HEK293 (cell line): Measurements from ENCODE around the gene USP2.

Experiments used
- CTCF ChIA-PET: fragments of 350-600 bp; formaldehyde crosslinking; extraction: SDS; loops from one replicate; lab custom pipeline; 2021; ENCODE audit warnings: antibody characterized with exemption; lab: Yijun Ruan, JAX
- POLR2A ChIA-PET: fragments of 300-600 bp; formaldehyde crosslinking; extraction: SDS; loops from one replicate; lab custom pipeline; 2020; ENCODE audit warnings: antibody characterized with exemption, inconsistent platforms; lab: Yijun Ruan, JAX
- H3K27ac ChIP-seq: fragments of 200-500 bp; sonication (Bioruptor generic); 2 replicates; pipeline ENCODE4 v1.5.1; 2014; ENCODE audit warnings: low read depth, low read length, control low read depth, inconsistent platforms; ENCODE audit errors: extremely low read depth
- H3K36me3 ChIP-seq, 2 experiments: fragments of 200-500 bp in 1 of 2; sonication (Bioruptor generic) in 1 of 2; 1 replicate in 1 of 2; 2 replicates in 1 of 2; pipeline ENCODE4 v1.5.1; 2014 to 2017; ENCODE audit warnings: inconsistent platforms in 2 of 2, low read length in 2 of 2; ENCODE audit not compliant: control insufficient read depth in 2 of 2, insufficient read depth in 1 of 2
- H3K4me1 ChIP-seq: fragments of 200-500 bp; sonication (Bioruptor generic); 2 replicates; pipeline ENCODE4 v1.5.1; 2014; ENCODE audit warnings: mild to moderate bottlenecking, low read length, inconsistent platforms; ENCODE audit not compliant: control insufficient read depth, insufficient read depth
- H3K4me3 ChIP-seq: 2 replicates; pipeline ENCODE4 v1.5.1; 2011; ENCODE audit warnings: low read depth, mild to moderate bottlenecking, control low read depth, low read length, moderate library complexity
- H3K9me3 ChIP-seq: fragments of 200-500 bp; sonication (Bioruptor generic); 2 replicates; pipeline ENCODE4 v1.5.1; 2014; ENCODE audit warnings: low read depth, low read length, inconsistent platforms; ENCODE audit not compliant: control insufficient read depth, insufficient read depth
- BCL11B ChIP-seq: fragments of 450-650 bp; formaldehyde crosslinking; IDR thresholded peaks from 2 replicates; pipeline ENCODE4 v1.5.1; 2016; ENCODE audit warnings: low read depth, missing biosample characterization, missing genetic modification characterization
- GFI1B ChIP-seq: fragments of 450-650 bp; formaldehyde crosslinking; IDR thresholded peaks from 2 replicates; pipeline ENCODE4 v1.5.1; 2016; ENCODE audit warnings: missing biosample characterization, missing genetic modification characterization
- GLIS1 ChIP-seq: fragments of 450-650 bp; formaldehyde crosslinking; IDR thresholded peaks from 2 replicates; pipeline ENCODE4 v1.5.1; 2016; ENCODE audit warnings: missing biosample characterization, missing genetic modification characterization
- KLF16 ChIP-seq: fragments of 450-650 bp; formaldehyde crosslinking; IDR thresholded peaks from 2 replicates; pipeline ENCODE4 v1.5.1; 2017; ENCODE audit warnings: missing biosample characterization, missing genetic modification characterization
- OSR2 ChIP-seq: fragments of 450-650 bp; formaldehyde crosslinking; IDR thresholded peaks from 2 replicates; pipeline ENCODE4 v1.5.1; 2016; ENCODE audit warnings: missing biosample characterization, missing genetic modification characterization
- PRDM2 ChIP-seq: fragments of 450-650 bp; formaldehyde crosslinking; IDR thresholded peaks from 2 replicates; pipeline ENCODE4 v1.5.1; 2016; ENCODE audit warnings: missing biosample characterization, missing genetic modification characterization, borderline replicate concordance
- SCRT1 ChIP-seq: fragments of 450-650 bp; formaldehyde crosslinking; IDR thresholded peaks from 2 replicates; pipeline ENCODE4 v1.5.1; 2016; ENCODE audit warnings: missing biosample characterization, missing genetic modification characterization, borderline replicate concordance
- SP2 ChIP-seq: fragments of 450-650 bp; formaldehyde crosslinking; IDR thresholded peaks from 2 replicates; pipeline ENCODE4 v1.5.1; 2016; ENCODE audit warnings: missing biosample characterization, missing genetic modification characterization
- SP3 ChIP-seq: fragments of 450-650 bp; formaldehyde crosslinking; IDR thresholded peaks from 2 replicates; pipeline ENCODE4 v1.5.1; 2016; ENCODE audit warnings: missing biosample characterization, missing genetic modification characterization
- TCF7L2 ChIP-seq: IDR thresholded peaks from 2 replicates; pipeline ENCODE4 v1.6.1; 2011; ENCODE audit warnings: low read depth, mild to moderate bottlenecking, inconsistent platforms, low read length, moderate library complexity, borderline replicate concordance
- ZBTB17 ChIP-seq: fragments of 450-650 bp; formaldehyde crosslinking; IDR thresholded peaks from 2 replicates; pipeline ENCODE4 v1.5.1; 2016; ENCODE audit warnings: missing biosample characterization, missing genetic modification characterization
- ZBTB20 ChIP-seq: fragments of 450-650 bp; formaldehyde crosslinking; IDR thresholded peaks from 2 replicates; pipeline ENCODE4 v1.5.1; 2016; ENCODE audit warnings: missing biosample characterization, missing genetic modification characterization
- ZNF146 ChIP-seq: fragments of 450-650 bp; formaldehyde crosslinking; IDR thresholded peaks from 2 replicates; pipeline ENCODE4 v1.5.1; 2016; ENCODE audit warnings: missing biosample characterization, missing genetic modification characterization
- ZNF175 ChIP-seq: fragments of 450-650 bp; formaldehyde crosslinking; IDR thresholded peaks from 2 replicates; pipeline ENCODE4 v1.5.1; 2016; ENCODE audit warnings: missing biosample characterization, missing genetic modification characterization
- ZNF184 ChIP-seq: fragments of 450-650 bp; IDR thresholded peaks from 2 replicates; pipeline ENCODE4 v1.5.1; 2018; ENCODE audit warnings: missing biosample characterization, mild to moderate bottlenecking, missing genetic modification characterization
- ZNF214 ChIP-seq: fragments of 450-650 bp; formaldehyde crosslinking; IDR thresholded peaks from 2 replicates; pipeline ENCODE4 v1.5.1; 2017; ENCODE audit warnings: missing biosample characterization, mild to moderate bottlenecking, missing genetic modification characterization, borderline replicate concordance
- ZNF239 ChIP-seq: fragments of 450-650 bp; formaldehyde crosslinking; IDR thresholded peaks from 2 replicates; pipeline ENCODE4 v1.5.1; 2016; ENCODE audit warnings: missing biosample characterization, missing genetic modification characterization
- ZNF248 ChIP-seq: fragments of 450-650 bp; formaldehyde crosslinking; IDR thresholded peaks from 2 replicates; pipeline ENCODE4 v1.5.1; 2017; ENCODE audit warnings: missing biosample characterization, missing genetic modification characterization
- ZNF274 ChIP-seq, 2 experiments: fragments of 200-500 bp in 1 of 2; fragments of 450-650 bp in 1 of 2; sonication (Bioruptor generic) in 1 of 2; formaldehyde crosslinking in 1 of 2; IDR thresholded peaks; 2 replicates each; pipeline versions ENCODE4 v1.5.1 to v1.6.1; 2014 to 2016; ENCODE audit warnings: borderline replicate concordance in 1 of 2, inconsistent platforms in 1 of 2, low read length in 1 of 2, missing biosample characterization in 1 of 2, missing genetic modification characterization in 1 of 2
- ZNF324 ChIP-seq: fragments of 450-650 bp; formaldehyde crosslinking; IDR thresholded peaks from 2 replicates; pipeline ENCODE4 v1.5.1; 2016; ENCODE audit warnings: missing biosample characterization, missing genetic modification characterization
- ZNF350 ChIP-seq: fragments of 450-650 bp; formaldehyde crosslinking; IDR thresholded peaks from 2 replicates; pipeline ENCODE4 v1.5.0; 2017; ENCODE audit warnings: missing biosample characterization, mild to moderate bottlenecking, missing genetic modification characterization
- ZNF433 ChIP-seq: fragments of 450-650 bp; formaldehyde crosslinking; IDR thresholded peaks from 2 replicates; pipeline ENCODE4 v1.5.1; 2016; ENCODE audit warnings: missing biosample characterization, missing genetic modification characterization, low read depth
- ZNF473 ChIP-seq: fragments of 450-650 bp; formaldehyde crosslinking; IDR thresholded peaks from 2 replicates; pipeline ENCODE4 v1.5.1; 2017; ENCODE audit warnings: missing biosample characterization, missing genetic modification characterization
- ZNF548 ChIP-seq: fragments of 450-650 bp; formaldehyde crosslinking; IDR thresholded peaks from 2 replicates; pipeline ENCODE4 v1.5.1; 2016; ENCODE audit warnings: missing biosample characterization, missing genetic modification characterization
- ZNF660 ChIP-seq: fragments of 450-650 bp; IDR thresholded peaks from 2 replicates; pipeline ENCODE4 v1.5.1; 2018; ENCODE audit warnings: missing biosample characterization, mild to moderate bottlenecking, missing genetic modification characterization
- ZNF76 ChIP-seq: fragments of 450-650 bp; formaldehyde crosslinking; IDR thresholded peaks from 2 replicates; pipeline ENCODE4; 2016; ENCODE audit warnings: low read depth, missing biosample characterization, missing genetic modification characterization, borderline replicate concordance
- ZSCAN30 ChIP-seq: fragments of 450-650 bp; IDR thresholded peaks from 2 replicates; pipeline ENCODE4 v1.5.1; 2018; ENCODE audit warnings: missing biosample characterization, mild to moderate bottlenecking, missing genetic modification characterization, moderate library complexity
- TF ChIP-seq, protein P1 (sequence below): fragments of 450-650 bp; formaldehyde crosslinking; IDR thresholded peaks from 2 replicates; pipeline ENCODE4 v1.5.1; 2017; ENCODE audit warnings: missing biosample characterization, missing genetic modification characterization
- TF ChIP-seq, protein P2 (sequence below): fragments of 450-650 bp; formaldehyde crosslinking; IDR thresholded peaks from 2 replicates; pipeline ENCODE4 v1.5.1; 2017; ENCODE audit warnings: missing biosample characterization, missing genetic modification characterization

Gene USP2

DNA sequence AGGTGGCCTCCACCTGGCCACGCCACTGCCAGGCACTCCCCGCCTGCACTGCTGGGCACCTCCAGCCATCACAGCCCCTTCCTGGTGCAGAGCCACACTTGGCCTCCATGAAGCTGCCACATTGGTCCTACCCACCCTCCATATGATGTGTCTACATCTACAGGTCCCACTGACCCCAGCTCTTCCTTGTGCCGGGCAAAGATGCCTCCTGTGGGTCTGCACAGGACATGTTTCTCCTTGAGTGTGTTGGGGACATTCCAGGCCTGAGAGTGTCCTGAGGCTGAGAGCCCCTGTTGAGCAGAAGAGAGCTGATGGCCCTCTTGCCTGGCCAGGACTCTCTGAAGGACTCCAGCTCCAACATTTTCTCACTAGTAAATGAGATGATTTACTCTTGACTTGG lies 34.0 kb upstream of the USP2 start:
- TF ChIP-seq ZNF274 (IDR thresholded peaks at IDR 0.05; ENCODE audit: low read length) (no peak), ZNF274 (tag by site-specific recombination; IDR thresholded peaks at IDR 0.05; ENCODE audit: borderline replicate concordance) (no peak), BCL11B (no peak), OSR2 (no peak), ZNF433 (tag by site-specific recombination) (no peak), SCRT1 (tag by site-specific recombination) (no peak), GLIS1 (tag by site-specific recombination) (no peak), ZNF184 (tag by site-specific recombination) (no peak), ZNF248 (tag by site-specific recombination) (no peak), ZBTB20 (tag by site-specific recombination) (no peak), ZSCAN30 (tag by site-specific recombination) (no peak), SP3 (no peak), ZNF660 (tag by site-specific recombination) (no peak), ZNF146 (no peak), TCF7L2 (no peak), ZNF324 (tag by site-specific recombination) (no peak), SP2 (tag by site-specific recombination) (no peak), ZBTB17 (tag by site-specific recombination) (no peak), ZNF214 (no peak)
- TF ChIP-seq, protein P1, sequence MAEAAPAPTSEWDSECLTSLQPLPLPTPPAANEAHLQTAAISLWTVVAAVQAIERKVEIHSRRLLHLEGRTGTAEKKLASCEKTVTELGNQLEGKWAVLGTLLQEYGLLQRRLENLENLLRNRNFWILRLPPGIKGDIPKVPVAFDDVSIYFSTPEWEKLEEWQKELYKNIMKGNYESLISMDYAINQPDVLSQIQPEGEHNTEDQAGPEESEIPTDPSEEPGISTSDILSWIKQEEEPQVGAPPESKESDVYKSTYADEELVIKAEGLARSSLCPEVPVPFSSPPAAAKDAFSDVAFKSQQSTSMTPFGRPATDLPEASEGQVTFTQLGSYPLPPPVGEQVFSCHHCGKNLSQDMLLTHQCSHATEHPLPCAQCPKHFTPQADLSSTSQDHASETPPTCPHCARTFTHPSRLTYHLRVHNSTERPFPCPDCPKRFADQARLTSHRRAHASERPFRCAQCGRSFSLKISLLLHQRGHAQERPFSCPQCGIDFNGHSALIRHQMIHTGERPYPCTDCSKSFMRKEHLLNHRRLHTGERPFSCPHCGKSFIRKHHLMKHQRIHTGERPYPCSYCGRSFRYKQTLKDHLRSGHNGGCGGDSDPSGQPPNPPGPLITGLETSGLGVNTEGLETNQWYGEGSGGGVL (tag by site-specific recombination): no peak
- no peaks in the 10 kb centered on the region for H3K4me1 ChIP-seq
- ChIA-PET CTCF (interaction anchor here (0.7 kb wide), 1 partner anchor 1215 kb away, joined by 3 read pairs; no protein-coding TSS in a partner anchor), POLR2A (interaction anchor here (0.5 kb wide), 1 partner anchor 301 kb away, joined by 3 read pairs; no protein-coding TSS in a partner anchor)
- H3K27ac ChIP-seq: no peak overlapping the region
- H3K4me3 ChIP-seq: no peak overlapping the region
- H3K9me3 ChIP-seq: no peaks in the 10 kb centered on the region
- no peaks in the 10 kb centered on the region for H3K36me3 ChIP-seq

DNA sequence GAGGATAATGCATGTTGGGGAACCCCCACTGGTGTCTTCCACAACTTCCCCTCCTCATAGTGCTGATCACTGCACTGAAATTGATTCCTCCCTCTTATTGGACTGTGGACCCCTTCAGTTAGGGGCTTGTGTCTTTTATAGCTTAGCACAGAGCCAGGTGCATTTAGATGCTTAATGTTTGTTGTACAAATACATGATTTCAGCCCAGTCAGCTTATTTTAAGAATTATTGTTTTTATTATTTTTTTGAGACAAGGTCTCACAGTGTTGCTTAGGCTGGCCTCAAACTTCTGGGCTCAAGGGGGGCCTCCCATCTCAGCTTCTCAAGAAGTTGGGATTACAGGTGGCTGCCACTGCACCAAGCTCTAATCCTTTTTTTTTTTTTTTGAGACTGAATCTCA lies 33.2 kb upstream of the USP2 start:
- no peaks in the 10 kb centered on the region for H3K9me3 ChIP-seq
- ChIA-PET POLR2A (no interaction called here), CTCF (interaction anchor here (0.6 to 1.2 kb wide), 2 partner anchors 64 to 77 kb away, joined by 3 read pairs; no protein-coding TSS in a partner anchor)
- no peaks in the 10 kb centered on the region for H3K4me1 ChIP-seq
- H3K4me3 ChIP-seq: no peak overlapping the region
- H3K36me3 ChIP-seq: no peaks in the 10 kb centered on the region
- no peak overlapping the region for H3K27ac ChIP-seq
- TF ChIP-seq ZBTB17 (tag by site-specific recombination) (no peak), ZNF76 (tag by site-specific recombination) (no peak), ZNF350 (tag by site-specific recombination) (no peak), ZNF548 (tag by site-specific recombination) (no peak), ZNF660 (tag by site-specific recombination) (no peak), PRDM2 (no peak), GFI1B (tag by site-specific recombination) (no peak), ZNF239 (tag by site-specific recombination) (no peak), ZNF175 (tag by site-specific recombination) (no peak), KLF16 (no peak), ZNF473 (tag by site-specific recombination) (no peak)
- TF ChIP-seq, protein P2, sequence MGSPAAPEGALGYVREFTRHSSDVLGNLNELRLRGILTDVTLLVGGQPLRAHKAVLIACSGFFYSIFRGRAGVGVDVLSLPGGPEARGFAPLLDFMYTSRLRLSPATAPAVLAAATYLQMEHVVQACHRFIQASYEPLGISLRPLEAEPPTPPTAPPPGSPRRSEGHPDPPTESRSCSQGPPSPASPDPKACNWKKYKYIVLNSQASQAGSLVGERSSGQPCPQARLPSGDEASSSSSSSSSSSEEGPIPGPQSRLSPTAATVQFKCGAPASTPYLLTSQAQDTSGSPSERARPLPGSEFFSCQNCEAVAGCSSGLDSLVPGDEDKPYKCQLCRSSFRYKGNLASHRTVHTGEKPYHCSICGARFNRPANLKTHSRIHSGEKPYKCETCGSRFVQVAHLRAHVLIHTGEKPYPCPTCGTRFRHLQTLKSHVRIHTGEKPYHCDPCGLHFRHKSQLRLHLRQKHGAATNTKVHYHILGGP (tag by site-specific recombination): no peak
